GM18951 (cell line): ENCODE measurements around the gene MFN2.

Source experiments
- POLR2A ChIP-seq: IDR thresholded peaks from 4 replicates; pipeline ENCODE4 v1.6.1; 2011; ENCODE audit warnings: mild to moderate bottlenecking; ENCODE audit not compliant: insufficient read length, insufficient read depth; ENCODE audit errors: extremely low read depth
- in situ Hi-C: fragments of 300-500 bp; cut with MboI; formaldehyde crosslinking; loops from one replicate; pipeline ENCODE4 v1.12.0; 2022; ENCODE audit warnings: low sequenced_read_pairs, mixed read lengths, inconsistent platforms; ENCODE audit not compliant: unreplicated experiment

The MFN2 gene

DNA sequence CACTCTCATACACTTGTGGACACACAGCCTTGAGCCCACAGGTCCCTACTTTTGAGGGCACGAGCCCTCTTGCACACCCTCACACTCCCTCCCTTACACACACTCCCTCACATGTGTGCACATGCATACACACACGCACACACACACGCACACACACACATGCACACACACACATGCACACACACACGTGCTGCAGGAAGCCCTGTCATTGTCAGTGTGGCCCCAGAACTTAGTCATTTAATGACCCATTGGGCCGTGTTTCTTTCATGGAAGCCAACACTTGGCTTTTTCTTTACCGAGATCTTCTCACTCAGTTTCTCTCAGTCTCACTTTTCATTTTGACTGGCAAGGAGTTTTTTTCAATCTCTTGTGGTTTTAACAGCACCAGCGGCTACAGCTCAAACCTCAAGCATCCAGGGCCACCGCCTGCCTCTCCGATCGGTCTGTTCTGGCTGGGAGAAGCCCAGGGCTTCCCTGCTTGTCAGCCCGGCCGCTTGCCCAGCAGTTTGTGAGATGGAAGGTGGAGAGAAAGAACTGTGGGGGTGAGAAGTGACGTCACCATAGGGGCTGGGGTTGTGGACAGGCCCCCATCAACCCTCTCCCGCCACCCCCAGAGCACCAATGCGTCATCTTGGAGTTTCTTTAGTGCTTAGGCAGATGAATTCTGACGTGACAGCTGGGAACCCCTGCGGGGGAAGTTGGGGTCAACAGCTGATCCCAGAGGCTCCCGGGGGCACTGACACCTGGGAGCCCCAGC, 67.1 kb downstream of the MFN2 start:
- in situ Hi-C loops, result no loop called here
- TF ChIP-seq POLR2A, result peak; percentile 7

DNA sequence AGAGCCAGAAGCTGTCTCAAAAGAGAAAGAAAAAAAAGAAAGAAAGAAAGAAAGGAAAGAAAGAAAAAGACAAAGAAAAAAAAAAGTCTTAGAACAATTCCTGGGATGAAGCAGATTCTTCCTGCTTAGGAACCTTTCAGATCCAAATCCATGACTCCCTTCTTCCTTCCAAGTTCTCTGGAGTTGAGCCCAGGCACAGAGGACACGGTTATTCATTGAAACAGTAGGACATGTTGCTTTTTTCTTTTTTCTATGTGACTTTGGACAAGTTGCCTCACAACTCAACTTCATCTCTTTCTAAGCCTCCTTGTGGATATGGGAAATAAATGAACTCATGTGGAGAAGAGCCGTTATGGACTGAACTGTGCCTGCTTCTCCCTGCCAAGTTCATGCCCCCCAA, 68.1 kb downstream of the MFN2 start:
- no peak for TF ChIP-seq POLR2A
- in situ Hi-C loops, result no loop called here

DNA sequence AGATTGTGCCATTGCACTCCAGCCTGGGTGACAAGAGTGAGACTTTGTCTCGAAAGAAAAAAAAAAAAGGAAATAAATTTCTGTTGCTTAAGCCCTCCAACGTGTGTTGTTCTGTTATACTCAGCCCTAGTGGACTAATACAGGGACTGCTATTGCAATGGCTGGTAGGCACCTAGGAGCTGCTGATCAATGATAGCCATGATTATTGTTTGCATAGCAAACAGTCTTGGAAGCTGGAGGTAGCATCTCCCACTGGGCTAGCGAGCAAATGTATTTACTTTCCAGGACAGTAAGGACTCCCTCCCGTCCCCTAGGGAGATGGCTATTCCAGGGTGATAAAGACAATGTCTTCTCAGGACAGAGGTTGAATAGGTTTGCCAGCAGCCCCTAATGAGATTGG, 69.4 kb downstream of the MFN2 start:
- in situ Hi-C loops, result no loop called here

DNA sequence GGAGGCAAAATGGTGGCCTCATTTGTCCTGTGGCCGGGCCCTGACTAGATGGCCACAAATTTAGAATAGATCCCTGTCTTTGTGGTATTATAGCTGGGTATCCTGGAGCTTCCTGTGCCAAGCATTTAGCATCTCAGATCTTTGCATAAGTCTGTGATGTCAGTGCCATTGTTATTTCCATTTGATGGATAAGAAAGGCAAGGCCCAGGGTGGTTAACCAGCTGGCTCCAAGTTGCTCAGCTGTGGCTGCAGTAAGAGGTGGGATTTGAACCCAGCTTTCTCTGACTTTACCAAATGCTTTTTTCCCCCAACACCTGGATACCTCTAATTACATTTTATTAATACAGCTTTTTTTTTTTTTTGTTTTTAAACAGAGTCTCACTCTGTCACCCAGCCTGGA, 71.1 kb downstream of the MFN2 start:
- in situ Hi-C loops, result no loop called here
- no peak for TF ChIP-seq POLR2A

More for the DNA sequence above, 69.4 kb downstream of the MFN2 start:
- TF ChIP-seq POLR2A, result no peak

DNA sequence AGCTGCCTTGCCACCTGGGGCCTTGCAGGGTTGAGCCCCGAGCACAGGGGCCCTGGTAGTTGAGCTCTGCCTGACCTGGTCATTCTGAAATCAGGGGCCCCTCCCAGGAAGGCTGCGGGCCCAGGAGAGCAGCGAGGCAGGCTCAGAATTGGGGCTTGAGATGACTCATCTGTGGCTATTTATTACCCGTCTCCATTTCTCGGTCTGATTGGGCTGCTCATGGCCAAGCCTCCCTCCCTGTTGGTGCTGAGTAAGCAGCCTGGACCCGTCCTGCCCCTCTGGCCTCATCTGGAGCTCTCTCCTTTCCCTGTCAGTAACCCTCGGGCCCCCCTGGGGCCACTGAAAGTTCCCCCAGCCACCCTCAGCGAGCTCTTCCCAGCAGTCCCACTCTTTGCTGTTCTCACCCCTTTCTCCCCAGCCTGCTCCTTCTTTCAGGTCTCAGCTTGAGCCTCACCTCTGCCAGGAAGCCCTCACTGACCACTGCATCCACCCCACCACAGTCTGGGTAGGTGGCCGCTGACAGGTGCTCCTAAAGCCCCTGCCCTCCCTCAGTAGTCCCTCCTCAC, 71.8 kb downstream of the MFN2 start:
- in situ Hi-C loops, result no loop called here
- TF ChIP-seq POLR2A, result peak; percentile 36

DNA sequence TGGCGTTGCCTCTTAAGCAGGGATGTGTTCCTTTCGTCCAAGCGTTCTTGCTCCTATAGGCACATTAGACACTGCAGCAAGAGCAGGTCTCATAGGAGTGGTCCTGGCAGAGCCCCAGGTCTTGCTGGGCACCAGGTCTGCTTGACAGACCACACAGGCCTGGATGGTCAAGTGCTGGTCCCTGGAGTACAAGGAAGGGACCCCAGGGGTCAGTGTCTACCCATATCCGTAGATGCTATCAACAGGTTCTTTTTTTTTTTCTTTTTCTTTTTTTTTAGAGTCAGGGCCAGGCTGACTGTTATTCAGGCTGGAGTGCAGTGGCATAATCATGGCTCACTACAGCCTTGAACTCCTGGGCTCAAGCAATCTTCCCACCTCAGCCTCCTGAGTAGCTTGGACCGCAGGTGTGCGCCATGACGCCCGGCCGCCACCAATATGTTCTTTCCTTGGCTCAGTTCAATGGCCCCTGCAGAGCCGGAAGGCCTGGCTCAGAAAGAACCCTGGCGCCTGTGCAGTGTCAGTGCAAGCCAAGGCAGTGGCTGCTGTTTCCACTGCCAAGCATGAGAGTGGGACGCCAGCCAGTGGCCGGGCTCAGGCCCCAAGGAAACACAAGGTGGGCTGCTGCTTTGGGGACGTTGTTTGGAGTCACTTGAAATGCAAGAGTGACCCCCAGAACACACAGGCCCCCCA, 72.9 kb downstream of the MFN2 start:
- TF ChIP-seq POLR2A, result no peak
- in situ Hi-C loops, result no loop called here

DNA sequence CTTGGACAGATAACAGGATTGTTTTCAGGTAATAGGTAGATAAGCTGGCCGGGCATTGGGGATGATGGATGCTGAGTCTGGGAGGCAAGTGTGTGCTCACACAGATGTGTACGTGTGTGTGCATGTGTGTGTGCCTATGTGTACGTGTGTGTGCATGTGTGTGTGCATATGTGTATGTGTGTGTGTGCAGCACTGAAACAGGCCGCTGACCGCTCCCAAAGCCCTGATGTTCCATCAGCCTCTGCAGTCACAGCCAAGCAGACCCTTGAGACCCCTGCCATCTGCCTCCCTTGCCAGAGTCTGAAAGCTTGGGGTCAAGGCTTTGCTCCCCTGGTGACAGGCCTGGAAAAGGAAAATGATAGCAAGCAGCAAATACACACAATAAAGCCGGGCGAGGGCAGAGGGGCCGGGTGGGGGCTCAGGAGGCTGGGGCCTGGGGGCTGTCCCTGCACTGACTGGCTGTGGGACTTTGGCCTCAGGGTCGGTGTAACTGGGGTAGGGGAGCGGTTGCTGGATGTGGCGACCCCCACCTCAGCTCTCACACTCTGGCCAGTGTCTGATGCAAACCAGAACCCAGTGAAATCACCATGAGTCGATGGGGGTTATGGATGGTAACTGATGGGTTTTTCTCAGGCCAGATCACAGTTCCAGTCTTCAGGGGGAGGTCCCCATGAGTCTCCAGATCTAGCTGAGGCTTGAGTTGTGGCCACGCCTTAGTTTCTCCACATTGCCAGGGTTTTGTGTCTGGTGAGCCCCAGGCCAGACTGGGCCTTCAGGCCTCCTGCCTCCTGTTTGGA, 73.7 kb downstream of the MFN2 start:
- in situ Hi-C loops, result no loop called here
- no peak for TF ChIP-seq POLR2A

DNA sequence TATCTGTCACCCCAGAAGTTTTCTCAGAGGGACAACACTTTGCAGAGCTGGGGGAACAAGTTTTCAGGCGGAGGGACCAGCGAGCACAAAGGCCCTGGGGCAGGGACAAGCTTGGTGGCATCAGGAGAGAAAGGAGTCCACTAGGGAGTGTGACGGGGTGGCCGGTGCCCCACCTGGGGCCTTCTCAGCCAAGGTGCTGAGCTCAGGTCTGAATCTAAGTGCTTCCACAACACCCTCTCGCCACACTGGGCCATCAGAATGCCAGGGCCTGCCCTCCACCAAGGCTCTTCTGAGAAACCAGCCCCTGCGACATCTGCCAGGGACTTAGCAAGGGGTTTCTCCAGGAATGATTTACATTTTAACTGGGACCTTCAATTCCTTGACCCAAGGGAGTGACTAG, 75.0 kb downstream of the MFN2 start:
- in situ Hi-C loops, result no loop called here
- no peak for TF ChIP-seq POLR2A

DNA sequence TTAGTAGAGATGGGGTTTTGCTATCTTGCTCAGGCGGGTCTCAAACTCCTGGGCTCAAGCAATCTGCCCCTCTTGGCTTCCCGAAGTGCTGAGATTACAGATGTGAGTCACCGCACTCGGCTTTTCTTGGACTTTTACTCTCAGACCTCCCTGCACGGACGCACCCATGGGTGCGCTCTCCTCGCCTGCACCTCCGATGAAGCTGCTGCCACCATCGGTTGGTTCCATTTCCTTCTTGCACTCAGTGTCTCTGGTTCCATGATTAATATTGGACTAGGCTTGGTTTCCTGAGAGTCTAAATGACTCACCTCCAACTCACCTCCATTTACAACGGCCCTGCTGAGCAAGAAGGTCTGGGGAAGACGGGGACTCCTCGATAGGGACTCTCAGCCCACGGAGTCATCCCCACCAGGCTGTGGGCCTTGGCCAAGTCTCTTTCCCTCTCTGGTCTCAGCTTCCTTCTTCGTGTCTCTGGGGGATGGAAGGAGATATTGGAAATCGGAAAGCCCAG, 76.1 kb downstream of the MFN2 start:
- TF ChIP-seq POLR2A, result no peak
- in situ Hi-C loops, result no loop called here

DNA sequence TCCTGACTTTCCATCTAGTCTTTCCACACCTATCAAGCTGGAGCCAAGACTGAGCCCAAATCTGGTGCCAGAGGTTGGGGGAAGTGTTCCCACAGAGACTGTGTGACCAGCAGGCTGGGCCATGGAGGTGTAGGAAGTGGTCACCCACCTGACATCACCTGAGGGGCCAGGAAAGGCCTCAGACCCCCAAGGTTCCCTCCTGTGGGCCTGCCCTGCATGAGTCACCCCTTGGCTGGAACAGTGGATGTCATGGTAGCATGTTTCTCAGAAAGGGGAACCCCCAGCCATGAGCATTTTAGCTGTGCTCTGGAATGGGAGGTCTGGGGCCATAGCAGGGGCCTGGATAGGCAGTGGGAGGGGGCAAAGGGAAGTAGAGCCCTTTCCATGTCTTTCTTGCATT, 77.1 kb downstream of the MFN2 start:
- in situ Hi-C loops, result no loop called here

DNA sequence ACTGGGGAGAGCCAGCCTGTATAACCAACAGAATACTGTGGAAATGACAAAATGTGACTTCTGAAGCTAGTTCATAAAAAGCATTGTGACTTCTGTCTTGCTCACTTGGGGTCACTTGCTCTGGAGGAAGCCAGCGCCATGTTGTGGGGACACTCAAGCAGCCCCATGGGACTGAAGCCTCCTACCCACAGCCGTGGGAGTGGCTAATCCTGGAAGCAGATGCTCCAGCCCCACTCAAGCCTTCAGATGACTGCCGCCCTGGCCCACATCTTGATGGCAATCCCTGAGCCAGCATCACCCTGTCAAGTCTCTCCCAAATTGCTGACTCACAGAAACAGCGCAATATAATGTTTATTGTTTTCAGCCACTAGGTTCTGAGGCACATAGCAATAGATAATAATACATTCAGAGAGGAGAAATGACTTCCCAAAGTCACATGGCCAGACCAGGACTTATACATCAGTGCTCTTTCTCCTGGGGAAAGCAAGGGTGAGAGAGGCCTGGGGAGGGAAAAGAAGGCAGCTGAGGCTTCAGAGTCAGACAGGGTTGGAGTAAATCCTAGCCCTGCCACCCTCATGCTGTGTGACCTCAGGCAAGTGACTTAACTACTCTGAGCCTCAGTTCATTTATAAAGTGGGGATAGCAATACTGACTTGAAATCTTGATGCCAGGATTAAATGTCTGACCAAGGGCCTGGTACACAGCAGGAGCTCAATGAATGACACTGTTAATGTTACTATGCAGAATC, 77.9 kb downstream of the MFN2 start:
- in situ Hi-C loops, result no loop called here
- no peak for TF ChIP-seq POLR2A

More for the DNA sequence above, 77.1 kb downstream of the MFN2 start:
- TF ChIP-seq POLR2A, result no peak

DNA sequence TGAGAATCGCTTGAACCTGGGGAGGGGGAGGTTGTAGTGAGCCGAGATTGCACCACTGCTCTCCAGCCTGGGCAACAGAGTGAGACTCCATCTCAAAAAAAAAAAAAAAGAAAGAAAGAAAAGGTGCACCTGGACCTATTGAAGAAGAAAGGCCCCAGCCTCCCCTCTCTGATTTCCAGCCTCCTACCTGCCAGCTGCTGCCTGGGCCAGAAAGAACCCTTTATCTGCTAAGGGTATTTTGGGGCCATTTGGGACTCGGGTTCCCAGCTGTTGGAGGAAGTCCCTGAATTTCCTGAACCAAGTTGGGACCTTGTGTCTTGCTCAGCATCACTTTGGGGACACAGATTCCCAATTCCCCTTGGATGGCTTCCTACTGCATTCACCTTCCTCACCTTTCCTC, 79.0 kb downstream of the MFN2 start:
- in situ Hi-C loops, result no loop called here
- TF ChIP-seq POLR2A, result no peak
